Erythroblast (primary cell): ENCODE results near the gene RGS11.

Experiments
- GATA1 ChIP-seq: IDR thresholded peaks from 2 replicates; pipeline ENCODE4 v1.6.1; 2011; ENCODE audit warnings: low read depth, mild to moderate bottlenecking, control low read depth, low read length, moderate library complexity
- POLR2A ChIP-seq: IDR thresholded peaks from 2 replicates; pipeline ENCODE4 v1.6.1; 2011; ENCODE audit warnings: mild to moderate bottlenecking, low read length

GRCh38 chr16:286491-287297 lies 10.9 kb upstream of the RGS11 start:
- TF ChIP-seq POLR2A (no peak), GATA1 (no peak)
